Endothelial cell of umbilical vein (primary cell): Measurements from ENCODE around the gene KRT3.

Experiments
- CTCF ChIP-seq, 2 donors: IDR thresholded peaks; 1 replicate in 1 of 2; 2 replicates in 1 of 2; pipeline ENCODE4 v1.5.1; 2011; ENCODE audit warnings: low read length in 2 of 2, mild to moderate bottlenecking in 2 of 2, moderate library complexity in 2 of 2, control low read depth in 1 of 2, inconsistent platforms in 1 of 2, low read depth in 1 of 2; ENCODE audit not compliant: insufficient read depth in 1 of 2; ENCODE audit errors: extremely low read depth in 1 of 2
- JUN ChIP-seq: IDR thresholded peaks from 2 replicates; pipeline ENCODE4 v1.6.1; 2011; ENCODE audit warnings: borderline replicate concordance, low read depth; ENCODE audit not compliant: insufficient read length, insufficient read depth
- MAX ChIP-seq: IDR thresholded peaks from 2 replicates; pipeline ENCODE4 v1.6.1; 2011; ENCODE audit not compliant: insufficient read depth, insufficient read length
- POLR2A ChIP-seq: IDR thresholded peaks from 2 replicates; pipeline ENCODE4 v1.6.1; 2012; ENCODE audit warnings: low read depth, mild to moderate bottlenecking, control low read depth, low read length
- POLR2AphosphoS5 ChIP-seq: IDR thresholded peaks from 2 replicates; pipeline ENCODE4 v1.6.1; 2012; ENCODE audit warnings: low read depth, mild to moderate bottlenecking, control low read depth, low read length, moderate library complexity; ENCODE audit not compliant: insufficient read depth

- TF ChIP-seq MAX (no peak), CTCF (IDR thresholded peaks at IDR 0.05; ENCODE audit: extremely low read depth in 1 of 2, insufficient read depth in 1 of 2, low read depth in 1 of 2, low read length in 2 of 2) (no peak), POLR2A (no peak), POLR2AphosphoS5 (no peak), JUN (no peak)
Observed at GRCh38 chr12:52759695-52760094, 36.2 kb downstream of the KRT3 start.
